SU-DHL-6 (cell line): ENCODE results near the gene BCDIN3D.
"Not testable (repeated sequence)": the region's sequence is repeated elsewhere in the genome, so short reads cannot be mapped to it uniquely, and the experiment has no call there.

Source experiments
- H2AFZ ChIP-seq: fragments of 200-600 bp; sonication (generic); 2 replicates; pipeline ENCODE4 v1.6.1; 2014; ENCODE audit warnings: low read depth, mild to moderate bottlenecking, moderate library complexity, mixed read lengths, antibody characterized with exemption, low read length; ENCODE audit not compliant: severe bottlenecking
- H3F3A ChIP-seq: fragments of 200-600 bp; shearing (Covaris generic); 2 replicates; pipeline ENCODE4 v1.6.0; 2016; ENCODE audit warnings: antibody characterized with exemption, mild to moderate bottlenecking; ENCODE audit not compliant: insufficient read depth
- H3K27ac ChIP-seq: fragments of 200-600 bp; sonication (generic); 2 replicates; pipeline ENCODE4 v1.5.1; 2016; ENCODE audit warnings: low read depth, mild to moderate bottlenecking, low read length, moderate library complexity, mixed read lengths
- H3K27me3 ChIP-seq: fragments of 200-600 bp; sonication (generic), shearing (Covaris generic); 2 replicates; pipeline ENCODE4 v1.6.0; 2014; ENCODE audit warnings: mild to moderate bottlenecking, low read length
- H3K36me3 ChIP-seq: fragments of 200-600 bp; sonication (generic); 2 replicates; pipeline ENCODE4 v1.6.1; 2014; ENCODE audit warnings: mild to moderate bottlenecking, low read length, mixed read lengths
- H3K4me2 ChIP-seq: fragments of 300-600, 200-600 bp; shearing (Covaris generic), sonication (generic); 2 replicates; pipeline ENCODE4 v1.6.0; 2014; ENCODE audit warnings: low read length, low read depth, mild to moderate bottlenecking; ENCODE audit not compliant: poor library complexity, severe bottlenecking
- H3K4me3 ChIP-seq: fragments of 200-600 bp; sonication (generic); 2 replicates; pipeline ENCODE4 v1.5.1; 2014; ENCODE audit warnings: antibody characterized with exemption, low read length, mild to moderate bottlenecking, mixed read lengths; ENCODE audit not compliant: insufficient read depth, poor library complexity, severe bottlenecking
- H3K79me2 ChIP-seq: fragments of 200-600 bp; sonication (generic); 2 replicates; pipeline ENCODE4 v1.6.1; 2014; ENCODE audit warnings: mild to moderate bottlenecking, low read length, moderate library complexity; ENCODE audit not compliant: insufficient read depth
- H3K9ac ChIP-seq: fragments of 200-600 bp; sonication (generic); 2 replicates; pipeline ENCODE4 v1.7.0; 2014; ENCODE audit warnings: mild to moderate bottlenecking, low read length
- H3K9me2 ChIP-seq: fragments of 200-600 bp; sonication (generic); replicated peaks from 2 replicates; pipeline ENCODE4 v1.6.1; 2014; ENCODE audit warnings: low read length; ENCODE audit not compliant: insufficient read depth
- H3K9me3 ChIP-seq: fragments of 200-600 bp; sonication (generic); 2 replicates; pipeline ENCODE4 v1.6.1; 2014; ENCODE audit warnings: low read length, mixed read lengths; ENCODE audit not compliant: insufficient read depth
- H4K20me1 ChIP-seq: fragments of 200-600 bp; sonication (generic); 2 replicates; pipeline ENCODE4 v1.6.1; 2014; ENCODE audit warnings: low read depth, mild to moderate bottlenecking, antibody characterized with exemption, low read length, moderate library complexity, mixed read lengths
- EZH2phosphoT487 ChIP-seq: fragments of 200-600 bp; sonication (generic), shearing (Covaris generic); conservative IDR thresholded peaks from 2 replicates; pipeline ENCODE4 v1.6.1; 2018; ENCODE audit warnings: mild to moderate bottlenecking, antibody characterized with exemption, low read length, moderate library complexity, mixed read lengths
- TF ChIP-seq, protein P1 (sequence below): fragments of 200-600 bp; sonication (generic); IDR thresholded peaks from one replicate; pipeline ENCODE4 v1.5.1; 2017; ENCODE audit warnings: antibody characterized with exemption, mild to moderate bottlenecking, low read length, moderate library complexity; ENCODE audit not compliant: insufficient read depth, poor library complexity, severe bottlenecking

Gene BCDIN3D

DNA sequence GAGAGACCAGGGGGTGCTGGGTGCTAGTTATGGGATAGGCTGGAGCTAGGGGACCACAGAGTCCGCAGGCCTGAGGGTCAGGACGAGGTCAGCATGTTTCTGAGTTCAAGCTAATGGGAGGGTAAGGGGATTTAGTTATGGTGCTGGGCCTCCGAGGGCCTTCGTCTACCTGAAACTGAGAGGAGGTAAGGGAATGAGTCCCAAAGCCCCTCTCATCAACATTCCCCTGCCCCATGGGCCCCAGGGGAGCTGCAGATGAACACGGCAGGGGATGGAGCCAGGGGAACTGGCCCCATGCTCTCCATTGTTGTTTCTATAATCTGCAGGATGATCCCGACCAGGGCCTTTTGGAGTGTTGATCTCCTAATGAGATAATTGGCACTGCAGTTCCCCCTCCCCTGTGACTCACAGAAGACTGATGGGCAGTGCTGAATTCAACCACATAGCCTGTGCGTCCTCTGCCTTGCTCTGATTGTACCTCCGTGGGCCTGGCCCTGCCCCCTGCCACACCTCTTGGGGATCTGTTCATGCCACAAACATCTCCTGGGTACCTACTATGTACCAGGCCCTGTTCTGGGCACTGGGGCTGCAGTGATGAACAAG is 39.4 kb upstream of the BCDIN3D start:
- peaks cover 12% of the 10 kb centered on the region; the same call in 1 of the 2 replicates for H3K9me3 ChIP-seq
- H3K36me3 ChIP-seq: no peaks in the 10 kb centered on the region
- H4K20me1 ChIP-seq: no peaks in the 10 kb centered on the region
- no peak overlapping the region for H3K4me2 ChIP-seq
- H3K27me3 ChIP-seq: no peaks in the 10 kb centered on the region
- no peaks in the 10 kb centered on the region for H3K79me2 ChIP-seq
- TF ChIP-seq, protein P1, sequence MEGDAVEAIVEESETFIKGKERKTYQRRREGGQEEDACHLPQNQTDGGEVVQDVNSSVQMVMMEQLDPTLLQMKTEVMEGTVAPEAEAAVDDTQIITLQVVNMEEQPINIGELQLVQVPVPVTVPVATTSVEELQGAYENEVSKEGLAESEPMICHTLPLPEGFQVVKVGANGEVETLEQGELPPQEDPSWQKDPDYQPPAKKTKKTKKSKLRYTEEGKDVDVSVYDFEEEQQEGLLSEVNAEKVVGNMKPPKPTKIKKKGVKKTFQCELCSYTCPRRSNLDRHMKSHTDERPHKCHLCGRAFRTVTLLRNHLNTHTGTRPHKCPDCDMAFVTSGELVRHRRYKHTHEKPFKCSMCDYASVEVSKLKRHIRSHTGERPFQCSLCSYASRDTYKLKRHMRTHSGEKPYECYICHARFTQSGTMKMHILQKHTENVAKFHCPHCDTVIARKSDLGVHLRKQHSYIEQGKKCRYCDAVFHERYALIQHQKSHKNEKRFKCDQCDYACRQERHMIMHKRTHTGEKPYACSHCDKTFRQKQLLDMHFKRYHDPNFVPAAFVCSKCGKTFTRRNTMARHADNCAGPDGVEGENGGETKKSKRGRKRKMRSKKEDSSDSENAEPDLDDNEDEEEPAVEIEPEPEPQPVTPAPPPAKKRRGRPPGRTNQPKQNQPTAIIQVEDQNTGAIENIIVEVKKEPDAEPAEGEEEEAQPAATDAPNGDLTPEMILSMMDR: no peak
- TF ChIP-seq EZH2phosphoT487: no peak
- no peaks in the 10 kb centered on the region for H3K9me2 ChIP-seq
- H3K9ac ChIP-seq: no peak overlapping the region
- no peak overlapping the region for H2AFZ ChIP-seq
- peaks cover 17% of the 10 kb centered on the region; the same call in 1 of the 2 replicates for H3F3A ChIP-seq
- H3K27ac ChIP-seq: no peak overlapping the region
- no peak overlapping the region for H3K4me3 ChIP-seq

DNA sequence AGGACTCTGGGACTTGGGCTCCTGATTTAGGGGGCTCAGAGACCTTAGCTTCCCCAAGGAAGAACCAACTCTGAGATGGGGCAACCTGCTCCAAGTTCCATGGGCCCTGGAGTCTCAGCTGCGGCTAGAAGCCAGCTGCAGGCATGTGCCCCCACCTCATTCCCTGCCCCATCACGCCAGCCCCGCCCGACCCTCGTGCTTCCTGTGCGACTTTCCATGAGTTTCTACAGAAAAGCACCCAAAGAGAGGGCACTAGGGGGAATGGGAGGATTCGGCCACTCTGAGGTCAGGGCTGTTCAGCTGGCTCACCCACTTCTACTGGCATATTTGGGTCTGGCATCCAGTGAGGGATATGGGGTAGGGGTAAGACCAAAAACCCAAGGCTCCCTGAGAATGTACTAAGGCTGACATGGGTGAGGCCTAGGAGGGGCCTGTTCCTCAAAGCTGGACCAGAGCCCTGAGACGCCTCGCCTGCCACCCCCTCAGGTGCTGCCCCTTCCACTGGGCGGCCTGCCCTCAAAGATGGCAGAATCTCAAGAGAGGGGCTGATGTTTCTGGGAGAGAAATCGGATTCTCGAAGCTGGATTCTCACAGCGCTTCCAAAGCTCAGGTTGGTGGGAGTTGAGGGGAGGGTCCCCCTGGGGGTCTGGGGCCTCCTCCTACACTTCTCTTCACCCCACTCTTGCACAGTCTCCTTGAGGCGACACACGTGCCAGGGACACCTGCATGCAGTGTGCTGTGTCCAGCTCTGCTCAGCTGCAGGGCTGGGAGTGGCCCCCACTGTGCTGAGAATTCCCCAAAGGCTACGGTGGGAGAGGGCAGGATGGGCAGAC is 38.7 kb upstream of the BCDIN3D start:
- Histone ChIP-seq H3K9me2 (no peaks in the 10 kb centered on the region), H3K4me2 (no peak overlapping the region), H3F3A (peaks cover 17% of the 10 kb centered on the region; the same call in 1 of the 2 replicates), H3K27me3 (no peaks in the 10 kb centered on the region), H2AFZ (no peak overlapping the region), H3K79me2 (no peaks in the 10 kb centered on the region), H4K20me1 (no peaks in the 10 kb centered on the region), H3K9me3 (peaks cover 12% of the 10 kb centered on the region; the same call in 1 of the 2 replicates), H3K9ac (no peak overlapping the region), H3K27ac (no peak overlapping the region), H3K4me3 (no peak overlapping the region), H3K36me3 (no peaks in the 10 kb centered on the region)
- TF ChIP-seq, protein P1: no peak
- no peak for TF ChIP-seq EZH2phosphoT487

DNA sequence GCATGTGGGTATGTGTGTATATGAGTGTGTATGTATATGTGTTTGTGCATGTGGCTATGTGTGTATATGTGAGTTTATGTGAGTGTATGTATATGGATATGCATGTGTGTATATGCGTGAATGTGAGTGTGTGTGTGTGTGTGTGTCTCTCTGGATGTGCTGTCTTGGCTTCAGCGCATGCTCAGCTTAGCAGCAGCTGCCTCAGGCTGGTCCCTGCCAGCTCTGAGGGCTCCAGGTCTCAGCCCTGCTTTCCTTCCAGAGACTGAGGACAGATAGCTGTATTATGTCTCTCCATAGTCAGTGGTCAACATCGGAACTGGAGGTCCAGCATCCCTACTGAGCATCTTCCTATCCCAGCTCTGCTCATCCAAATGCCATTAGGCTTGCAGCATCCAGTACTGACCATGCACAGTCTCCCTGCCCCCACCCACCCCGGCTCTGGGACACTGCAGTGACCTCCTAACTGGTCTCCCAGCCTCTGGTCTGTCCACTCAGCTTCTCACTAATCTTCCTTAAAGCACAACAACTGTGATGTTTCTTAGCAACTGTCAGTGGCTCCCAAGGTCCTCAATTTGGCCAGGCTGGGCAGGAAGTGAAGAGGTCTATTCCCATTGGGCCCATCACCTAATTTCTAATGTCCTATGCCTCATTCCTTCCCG is 38.0 kb upstream of the BCDIN3D start:
- Histone ChIP-seq H3K79me2 (no peaks in the 10 kb centered on the region), H3K4me2 (no peak overlapping the region), H3K9me2 (no peaks in the 10 kb centered on the region), H4K20me1 (no peaks in the 10 kb centered on the region), H3K9me3 (peaks cover 12% of the 10 kb centered on the region; the same call in 1 of the 2 replicates), H3K27ac (no peak overlapping the region), H2AFZ (no peak overlapping the region), H3K27me3 (no peaks in the 10 kb centered on the region), H3K9ac (no peak overlapping the region), H3K4me3 (no peak overlapping the region), H3F3A (peaks cover 17% of the 10 kb centered on the region; the same call in 1 of the 2 replicates), H3K36me3 (no peaks in the 10 kb centered on the region)
- TF ChIP-seq, protein P1: no peak
- TF ChIP-seq EZH2phosphoT487: no peak

DNA sequence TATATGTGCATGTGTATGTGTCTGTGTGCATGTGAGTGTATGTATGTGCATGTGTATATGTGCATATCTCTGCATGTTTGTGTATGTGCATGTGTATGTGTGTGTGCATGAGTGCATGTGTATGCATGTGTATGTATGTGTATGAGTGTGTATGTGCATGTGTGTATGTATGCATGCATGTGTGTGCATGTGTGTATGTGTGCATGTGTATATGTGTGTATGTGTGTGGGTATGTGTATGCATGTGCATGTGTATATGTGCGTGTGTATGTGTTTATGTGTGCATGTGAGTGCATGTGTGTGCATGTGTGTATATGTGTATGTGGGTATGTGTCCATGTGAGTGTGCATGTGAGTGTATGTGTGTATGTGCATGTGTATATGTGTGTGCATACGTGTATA is 36.2 kb upstream of the BCDIN3D start:
- not testable (repeated sequence) for H3K27ac ChIP-seq, H3K79me2 ChIP-seq, H3K36me3 ChIP-seq, H3K9me2 ChIP-seq, H3K9ac ChIP-seq, H2AFZ ChIP-seq, H4K20me1 ChIP-seq, H3K4me2 ChIP-seq, H3K4me3 ChIP-seq, H3K27me3 ChIP-seq
- Histone ChIP-seq H3K9me3 (peaks cover 12% of the 10 kb centered on the region; the same call in 1 of the 2 replicates), H3F3A (peaks cover 17% of the 10 kb centered on the region; the same call in 1 of the 2 replicates)
